Endothelial cell of umbilical vein (primary cell): Measurements from ENCODE around the gene MYRIP. TPM values are rescaled to one million over a fixed set of nuclear protein-coding genes. Genes with fewer than 3 reads are reported as not detected.

Experiments used
- BruUV-seq: library from RNA; stranded (reverse); fragments of 400-500 nt; replicated peaks from 2 replicates; lab custom pipeline; 2021; lab: Mats Ljungman, UMichigan
- CTCF ChIA-PET: fragments of 300-600, 350-600 bp; sonication (Branson Sonifier 250); formaldehyde crosslinking; loops from one replicate; lab custom pipeline; 2021; ENCODE audit warnings: antibody characterized with exemption, inconsistent platforms; lab: Charles Lee
- POLR2A ChIA-PET: fragments of 300-600, 350-600 bp; sonication (Branson Sonifier 250); formaldehyde crosslinking; loops from one replicate; lab custom pipeline; 2021; ENCODE audit warnings: antibody characterized with exemption, inconsistent platforms; lab: Charles Lee
- DNase-seq: peaks from one replicate; pipeline ENCODE4 v3.0.0-alpha.2; 2011; ENCODE audit warnings: low read depth, low spot score
- FAIRE-seq: peaks from 2 replicates; lab custom pipeline; 2011; peaks lifted over from hg19 to GRCh38; lab: Jason Lieb, UNC
- H2AFZ ChIP-seq: 2 replicates; pipeline ENCODE4 v1.6.0; 2012; ENCODE audit warnings: low read depth, low read length, control low read depth, inconsistent platforms
- H3K27ac ChIP-seq: 2 replicates; pipeline ENCODE4 v1.5.1; 2011; ENCODE audit warnings: low read depth, mild to moderate bottlenecking, control low read depth, low read length, moderate library complexity; ENCODE audit not compliant: insufficient read depth
- H3K27me3 ChIP-seq, 2 experiments: 2 replicates each; pipeline versions ENCODE4 v1.6.0 to v1.6.1; 2011; ENCODE audit warnings: low read length in 2 of 2, mixed read lengths in 1 of 2; ENCODE audit not compliant: control insufficient read depth in 2 of 2, insufficient read depth in 2 of 2
- H3K36me3 ChIP-seq, 2 experiments: 2 replicates in 1 of 2; 3 replicates in 1 of 2; pipeline ENCODE4 v1.5.1; 2011; ENCODE audit warnings: low read length in 2 of 2, mild to moderate bottlenecking in 1 of 2, moderate library complexity in 1 of 2; ENCODE audit not compliant: control insufficient read depth in 2 of 2, insufficient read depth in 2 of 2; ENCODE audit errors: extremely low read depth in 1 of 2
- H3K4me1 ChIP-seq: 3 replicates; pipeline ENCODE4 v1.5.1; 2011; ENCODE audit warnings: mild to moderate bottlenecking, low read length; ENCODE audit not compliant: control insufficient read depth, insufficient read depth; ENCODE audit errors: extremely low read depth
- H3K4me2 ChIP-seq: 2 replicates; pipeline ENCODE4 v1.6.1; 2011; ENCODE audit warnings: low read length, control low read depth, mixed read lengths; ENCODE audit not compliant: insufficient read depth
- H3K4me3 ChIP-seq, 3 experiments: fragments of 200-600 bp in 1 of 3; sonication (generic), shearing (Covaris generic) in 1 of 3; replicated peaks in 1 of 3; 2 replicates each; pipeline ENCODE4 v1.5.1; 2011 to 2016; ENCODE audit warnings: control low read depth in 3 of 3, low read length in 3 of 3, mild to moderate bottlenecking in 2 of 3, inconsistent platforms in 1 of 3, low read depth in 1 of 3, moderate library complexity in 1 of 3; ENCODE audit not compliant: insufficient read depth in 1 of 3
- H3K79me2 ChIP-seq: 2 replicates; pipeline ENCODE4 v1.6.0; 2012; ENCODE audit warnings: low read length, inconsistent platforms; ENCODE audit not compliant: control insufficient read depth, insufficient read depth
- H3K9ac ChIP-seq: replicated peaks from 2 replicates; pipeline ENCODE3; 2011; ENCODE audit warnings: low read length, control low read depth; ENCODE audit not compliant: insufficient read depth; ENCODE audit errors: extremely low read depth
- H3K9me1 ChIP-seq: replicated peaks from 3 replicates; pipeline ENCODE4 v1.6.0; 2011; ENCODE audit warnings: mild to moderate bottlenecking, low read length; ENCODE audit not compliant: control insufficient read depth, insufficient read depth; ENCODE audit errors: extremely low read depth
- H3K9me3 ChIP-seq: replicated peaks from 2 replicates; pipeline ENCODE4 v1.5.1; 2012; ENCODE audit warnings: low read length, inconsistent platforms; ENCODE audit not compliant: control insufficient read depth, insufficient read depth
- H4K20me1 ChIP-seq: replicated peaks from 2 replicates; pipeline ENCODE3; 2011; ENCODE audit warnings: mild to moderate bottlenecking, low read length; ENCODE audit not compliant: control insufficient read depth, insufficient read depth; ENCODE audit errors: extremely low read depth
- GATA2 ChIP-seq: IDR thresholded peaks from 2 replicates; pipeline ENCODE4 v1.7.0; 2011; ENCODE audit warnings: low read depth, mild to moderate bottlenecking, moderate library complexity, mixed read lengths, low read length; ENCODE audit not compliant: insufficient read length, insufficient read depth
- JUN ChIP-seq: IDR thresholded peaks from 2 replicates; pipeline ENCODE4 v1.6.1; 2011; ENCODE audit warnings: borderline replicate concordance, low read depth; ENCODE audit not compliant: insufficient read length, insufficient read depth
- MAX ChIP-seq: IDR thresholded peaks from 2 replicates; pipeline ENCODE4 v1.6.1; 2011; ENCODE audit not compliant: insufficient read depth, insufficient read length
- MYC ChIP-seq: IDR thresholded peaks from one replicate; pipeline ENCODE4 v1.6.1; 2011; ENCODE audit warnings: mild to moderate bottlenecking, low read depth, low read length
- POLR2A ChIP-seq: IDR thresholded peaks from 2 replicates; pipeline ENCODE4 v1.6.1; 2012; ENCODE audit warnings: low read depth, mild to moderate bottlenecking, control low read depth, low read length
- POLR2AphosphoS5 ChIP-seq: IDR thresholded peaks from 2 replicates; pipeline ENCODE4 v1.6.1; 2012; ENCODE audit warnings: low read depth, mild to moderate bottlenecking, control low read depth, low read length, moderate library complexity; ENCODE audit not compliant: insufficient read depth
- dilution Hi-C: fragments of 300-500 bp; cut with MboI; formaldehyde crosslinking; loops from one replicate; pipeline ENCODE4 v1.15.0; 2019; ENCODE audit warnings: low sequenced_read_pairs; ENCODE audit not compliant: extremely low pct_ligation_motif_present
- intact Hi-C: fragments of 100-400 bp; cut with micrococcal nuclease; formaldehyde crosslinking; loops from one replicate; pipeline ENCODE4 v1.10.0; 2022
- polyA plus RNA-seq, 4 experiments: library from polyadenylated mRNA; depleted of rRNA in 3 of 4; stranded (reverse) in 3 of 4; unstranded in 1 of 4; fragments of >200 nt; gene quantifications; 2 replicates each; pipeline versions ENCODE4 v1.2.1 to v1.2.3, GENCODE V29; 2011 to 2012; ENCODE audit warnings: missing spikeins in 1 of 4
- total RNA-seq: library from RNA; stranded (reverse); gene quantifications from 2 replicates; pipeline ENCODE4 v1.2.3, GENCODE V29; 2021
- TF ChIP-seq, protein P1 (sequence below), 2 donors: IDR thresholded peaks; 1 replicate in 1 of 2; 2 replicates in 1 of 2; pipeline ENCODE4 v1.5.1; 2011; ENCODE audit warnings: low read length in 2 of 2, mild to moderate bottlenecking in 2 of 2, moderate library complexity in 2 of 2, control low read depth in 1 of 2, inconsistent platforms in 1 of 2, low read depth in 1 of 2; ENCODE audit not compliant: insufficient read depth in 1 of 2; ENCODE audit errors: extremely low read depth in 1 of 2

Gene MYRIP
- total and polyA plus RNA-seq, 2 donors (not counting 3 experiments of a cell fraction or from before 2014, with no cell fraction given), result 6.7 to 11.9 TPM

DNA sequence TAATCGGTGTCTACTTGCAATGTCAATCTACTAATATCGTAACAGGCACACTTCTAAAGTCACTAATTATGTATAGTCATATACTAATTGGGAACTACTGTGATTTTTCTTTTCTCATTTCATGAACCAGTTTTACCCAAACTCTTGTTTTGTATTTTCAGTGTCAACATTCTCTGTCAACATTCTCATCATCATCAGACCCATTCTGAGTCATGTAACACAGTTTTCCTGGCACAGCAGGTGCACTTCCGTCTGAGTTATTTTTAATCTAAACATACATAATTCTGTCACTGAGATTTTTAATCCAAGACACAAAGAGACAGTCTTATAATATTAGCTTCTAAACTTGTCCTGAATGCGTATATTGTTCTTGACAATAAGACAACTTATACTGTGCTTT, 295.0 kb downstream of the MYRIP start:
- Histone ChIP-seq H3K4me1 (peaks cover 3% of the 10 kb centered on the region), H3K4me2 (no peak overlapping the region), H3K79me2 (no peaks in the 10 kb centered on the region), H3K27me3 (no peaks in the 10 kb centered on the region), H3K27ac (no peak overlapping the region), H3K4me3 (no peak overlapping the region), H4K20me1 (no peaks in the 10 kb centered on the region), H2AFZ (no peak overlapping the region), H3K9me3 (no peaks in the 10 kb centered on the region), H3K9me1 (no peaks in the 10 kb centered on the region), H3K9ac (no peak overlapping the region), H3K36me3 (no peaks in the 10 kb centered on the region)
- POLR2A ChIA-PET, result no interaction called here
- intact Hi-C loops (no loop called here), dilution Hi-C loops (no loop called here)
- DNase-seq (peak; percentile 71), FAIRE-seq (peak; percentile 18)
- no peak for TF ChIP-seq MYC
- no peak for TF ChIP-seq POLR2A
- TF ChIP-seq JUN, result peak; percentile 58
- TF ChIP-seq POLR2AphosphoS5, result no peak
- no peak for TF ChIP-seq GATA2
- no peak for TF ChIP-seq MAX
- TF ChIP-seq, protein P1, sequence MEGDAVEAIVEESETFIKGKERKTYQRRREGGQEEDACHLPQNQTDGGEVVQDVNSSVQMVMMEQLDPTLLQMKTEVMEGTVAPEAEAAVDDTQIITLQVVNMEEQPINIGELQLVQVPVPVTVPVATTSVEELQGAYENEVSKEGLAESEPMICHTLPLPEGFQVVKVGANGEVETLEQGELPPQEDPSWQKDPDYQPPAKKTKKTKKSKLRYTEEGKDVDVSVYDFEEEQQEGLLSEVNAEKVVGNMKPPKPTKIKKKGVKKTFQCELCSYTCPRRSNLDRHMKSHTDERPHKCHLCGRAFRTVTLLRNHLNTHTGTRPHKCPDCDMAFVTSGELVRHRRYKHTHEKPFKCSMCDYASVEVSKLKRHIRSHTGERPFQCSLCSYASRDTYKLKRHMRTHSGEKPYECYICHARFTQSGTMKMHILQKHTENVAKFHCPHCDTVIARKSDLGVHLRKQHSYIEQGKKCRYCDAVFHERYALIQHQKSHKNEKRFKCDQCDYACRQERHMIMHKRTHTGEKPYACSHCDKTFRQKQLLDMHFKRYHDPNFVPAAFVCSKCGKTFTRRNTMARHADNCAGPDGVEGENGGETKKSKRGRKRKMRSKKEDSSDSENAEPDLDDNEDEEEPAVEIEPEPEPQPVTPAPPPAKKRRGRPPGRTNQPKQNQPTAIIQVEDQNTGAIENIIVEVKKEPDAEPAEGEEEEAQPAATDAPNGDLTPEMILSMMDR (IDR thresholded peaks at IDR 0.05; ENCODE audit: extremely low read depth in 1 of 2, insufficient read depth in 1 of 2, low read depth in 1 of 2, low read length in 2 of 2), result no peak
- no TSS peak for BruUV-seq
- CTCF ChIA-PET, result interaction anchor here (1.2 kb wide), 1 partner anchor 10 kb away, joined by 3 read pairs; no protein-coding TSS in a partner anchor
